ENCODE data around the gene PPP4R2.

The PPP4R2 gene

GRCh38 chr3:73107215-73107614 lies 110.6 kb downstream of the PPP4R2 start:
- Histone ChIP-seq H3K4me2 (ENCODE audit: low read length) (no peak overlapping the region), H2AK5ac (ENCODE audit: low read length) (no peak overlapping the region), H2BK120ac (ENCODE audit: insufficient read depth, low read length, poor library complexity) (no peak overlapping the region), H4K8ac (ENCODE audit: low read depth, low read length) (no peak overlapping the region), H3K9me3 (ENCODE audit: insufficient read depth, low read depth, low read length) (no peaks in the 10 kb centered on the region), H3K27me3 (ENCODE audit: insufficient read depth, low read length) (no peaks in the 10 kb centered on the region), H4K12ac (ENCODE audit: low read depth, low read length) (no peak overlapping the region), H4K91ac (ENCODE audit: low read depth, low read length) (no peak overlapping the region), H3K27ac (ENCODE audit: low read depth, low read length) (no peak overlapping the region), H3K4ac (ENCODE audit: low read depth, low read length) (no peak overlapping the region), H2AFZ (ENCODE audit: insufficient read depth, low read length, poor library complexity) (no peak overlapping the region), H3K14ac (ENCODE audit: low read length) (no peak overlapping the region), H2BK5ac (ENCODE audit: low read depth, low read length, poor library complexity) (no peak overlapping the region), H3K4me1 (ENCODE audit: control insufficient read depth in 1 of 2, insufficient read depth in 2 of 2, low read length in 2 of 2) (no peaks in the 10 kb centered on the region), H3K79me1 (ENCODE audit: low read length) (no peaks in the 10 kb centered on the region), H3K4me3 (ENCODE audit: low read depth, low read length) (no peak overlapping the region), H3K36me3 (ENCODE audit: control insufficient read depth in 1 of 2, insufficient read depth in 2 of 2, low read length in 2 of 2) (no peaks in the 10 kb centered on the region), H3K9ac (ENCODE audit: low read length) (no peak overlapping the region), H3K23ac (ENCODE audit: low read length) (no peak overlapping the region), H2BK12ac (ENCODE audit: low read length) (no peak overlapping the region), H3K18ac (ENCODE audit: low read length) (no peak overlapping the region), H3K79me2 (ENCODE audit: control insufficient read depth, insufficient read depth, low read length, poor library complexity) (no peaks in the 10 kb centered on the region)
- no CpG with 5 or more reads among the region's 3 CpGs for WGBS (ENCODE audit: extremely low coverage, insufficient coverage, insufficient read length)
- DNase-seq = no peak

- H4K8ac ChIP-seq (ENCODE audit: low read depth, low read length) = no peak overlapping the region
- no peak overlapping the region for H3K18ac ChIP-seq (ENCODE audit: low read length)
- H3K4ac ChIP-seq (ENCODE audit: low read depth, low read length) = no peak overlapping the region
- no CpG with 5 or more reads among the region's 5 CpGs for WGBS (ENCODE audit: extremely low coverage, insufficient coverage, insufficient read length)
- H4K91ac ChIP-seq (ENCODE audit: low read depth, low read length) = no peak overlapping the region
- no peak overlapping the region for H2AK5ac ChIP-seq (ENCODE audit: low read length)
- H3K4me1 ChIP-seq (ENCODE audit: control insufficient read depth in 1 of 2, insufficient read depth in 2 of 2, low read length in 2 of 2) = no peaks in the 10 kb centered on the region
- no peaks in the 10 kb centered on the region for H3K27me3 ChIP-seq (ENCODE audit: insufficient read depth, low read length)
- no peak overlapping the region for H3K9ac ChIP-seq (ENCODE audit: low read length)
- H4K12ac ChIP-seq (ENCODE audit: low read depth, low read length) = no peak overlapping the region
- H2AFZ ChIP-seq (ENCODE audit: insufficient read depth, low read length, poor library complexity) = no peak overlapping the region
- no peaks in the 10 kb centered on the region for H3K36me3 ChIP-seq (ENCODE audit: control insufficient read depth in 1 of 2, insufficient read depth in 2 of 2, low read length in 2 of 2)
- H3K4me3 ChIP-seq (ENCODE audit: low read depth, low read length) = no peak overlapping the region
- no peak overlapping the region for H2BK5ac ChIP-seq (ENCODE audit: low read depth, low read length, poor library complexity)
- H3K27ac ChIP-seq (ENCODE audit: low read depth, low read length) = no peak overlapping the region
- H3K79me2 ChIP-seq (ENCODE audit: control insufficient read depth, insufficient read depth, low read length, poor library complexity) = no peaks in the 10 kb centered on the region
- H3K23ac ChIP-seq (ENCODE audit: low read length) = no peak overlapping the region
- no peak overlapping the region for H3K4me2 ChIP-seq (ENCODE audit: low read length)
- no peak overlapping the region for H2BK12ac ChIP-seq (ENCODE audit: low read length)
- no peaks in the 10 kb centered on the region for H3K9me3 ChIP-seq (ENCODE audit: insufficient read depth, low read depth, low read length)
- H3K14ac ChIP-seq (ENCODE audit: low read length) = no peak overlapping the region
- no peak overlapping the region for H2BK120ac ChIP-seq (ENCODE audit: insufficient read depth, low read length, poor library complexity)
- DNase-seq = no peak
- H3K79me1 ChIP-seq (ENCODE audit: low read length) = no peaks in the 10 kb centered on the region
Measured at GRCh38 chr3:73107676-73108187, 111.1 kb downstream of the PPP4R2 start.

- Histone ChIP-seq H4K8ac (ENCODE audit: low read depth, low read length) (no peak overlapping the region), H3K36me3 (ENCODE audit: control insufficient read depth in 1 of 2, insufficient read depth in 2 of 2, low read length in 2 of 2) (no peaks in the 10 kb centered on the region), H3K9ac (ENCODE audit: low read length) (no peak overlapping the region), H3K27me3 (ENCODE audit: insufficient read depth, low read length) (no peaks in the 10 kb centered on the region), H3K4me2 (ENCODE audit: low read length) (no peak overlapping the region), H4K12ac (ENCODE audit: low read depth, low read length) (no peak overlapping the region), H3K79me2 (ENCODE audit: control insufficient read depth, insufficient read depth, low read length, poor library complexity) (no peaks in the 10 kb centered on the region), H2AFZ (ENCODE audit: insufficient read depth, low read length, poor library complexity) (no peak overlapping the region), H3K18ac (ENCODE audit: low read length) (no peak overlapping the region), H3K4ac (ENCODE audit: low read depth, low read length) (no peak overlapping the region), H3K4me3 (ENCODE audit: low read depth, low read length) (no peak overlapping the region), H4K91ac (ENCODE audit: low read depth, low read length) (no peak overlapping the region), H3K79me1 (ENCODE audit: low read length) (no peaks in the 10 kb centered on the region), H3K4me1 (ENCODE audit: control insufficient read depth in 1 of 2, insufficient read depth in 2 of 2, low read length in 2 of 2) (no peaks in the 10 kb centered on the region), H3K23ac (ENCODE audit: low read length) (no peak overlapping the region), H3K14ac (ENCODE audit: low read length) (no peak overlapping the region), H3K27ac (ENCODE audit: low read depth, low read length) (no peak overlapping the region), H2BK120ac (ENCODE audit: insufficient read depth, low read length, poor library complexity) (no peak overlapping the region), H2AK5ac (ENCODE audit: low read length) (no peak overlapping the region), H3K9me3 (ENCODE audit: insufficient read depth, low read depth, low read length) (no peaks in the 10 kb centered on the region), H2BK5ac (ENCODE audit: low read depth, low read length, poor library complexity) (no peak overlapping the region), H2BK12ac (ENCODE audit: low read length) (no peak overlapping the region)
- no CpG with 5 or more reads among the region's 3 CpGs for WGBS (ENCODE audit: extremely low coverage, insufficient coverage, insufficient read length)
- DNase-seq = no peak
Measured at GRCh38 chr3:73108750-73109149, 112.1 kb downstream of the PPP4R2 start.

GRCh38 chr3:73110530-73110929 lies 113.9 kb downstream of the PPP4R2 start:
- no peaks in the 10 kb centered on the region for H3K36me3 ChIP-seq (ENCODE audit: control insufficient read depth in 1 of 2, insufficient read depth in 2 of 2, low read length in 2 of 2)
- no peak overlapping the region for H3K4ac ChIP-seq (ENCODE audit: low read depth, low read length)
- WGBS (ENCODE audit: extremely low coverage, insufficient coverage, insufficient read length) = no CpG with 5 or more reads among the region's 20 CpGs
- no peak overlapping the region for H3K14ac ChIP-seq (ENCODE audit: low read length)
- no peak overlapping the region for H2BK120ac ChIP-seq (ENCODE audit: insufficient read depth, low read length, poor library complexity)
- no peak overlapping the region for H3K4me2 ChIP-seq (ENCODE audit: low read length)
- H3K4me3 ChIP-seq (ENCODE audit: low read depth, low read length) = no peak overlapping the region
- H4K12ac ChIP-seq (ENCODE audit: low read depth, low read length) = no peak overlapping the region
- no peak for DNase-seq
- H3K9me3 ChIP-seq (ENCODE audit: insufficient read depth, low read depth, low read length) = peaks cover 4% of the 10 kb centered on the region
- no peak overlapping the region for H3K18ac ChIP-seq (ENCODE audit: low read length)
- no peak overlapping the region for H2AK5ac ChIP-seq (ENCODE audit: low read length)
- no peaks in the 10 kb centered on the region for H3K27me3 ChIP-seq (ENCODE audit: insufficient read depth, low read length)
- no peak overlapping the region for H3K27ac ChIP-seq (ENCODE audit: low read depth, low read length)
- H4K8ac ChIP-seq (ENCODE audit: low read depth, low read length) = no peak overlapping the region
- no peak overlapping the region for H3K9ac ChIP-seq (ENCODE audit: low read length)
- H3K23ac ChIP-seq (ENCODE audit: low read length) = no peak overlapping the region
- H2BK12ac ChIP-seq (ENCODE audit: low read length) = no peak overlapping the region
- H3K79me2 ChIP-seq (ENCODE audit: control insufficient read depth, insufficient read depth, low read length, poor library complexity) = no peaks in the 10 kb centered on the region
- H2BK5ac ChIP-seq (ENCODE audit: low read depth, low read length, poor library complexity) = no peak overlapping the region
- H2AFZ ChIP-seq (ENCODE audit: insufficient read depth, low read length, poor library complexity) = no peak overlapping the region
- no peaks in the 10 kb centered on the region for H3K4me1 ChIP-seq (ENCODE audit: control insufficient read depth in 1 of 2, insufficient read depth in 2 of 2, low read length in 2 of 2)
- no peaks in the 10 kb centered on the region for H3K79me1 ChIP-seq (ENCODE audit: low read length)
- no peak overlapping the region for H4K91ac ChIP-seq (ENCODE audit: low read depth, low read length)

Data from trophoblast cell (in vitro differentiated cells and primary cell).